GM13976 (cell line): ENCODE measurements around the gene TMED9.

Source experiments
- DNase-seq: peaks from one replicate; pipeline ENCODE4 v3.0.0; 2012; ENCODE audit warnings: low spot score
- CTCF ChIP-seq: IDR thresholded peaks from 2 replicates; pipeline ENCODE4 v1.5.1; 2012; ENCODE audit warnings: borderline replicate concordance, mild to moderate bottlenecking; ENCODE audit not compliant: insufficient read depth; ENCODE audit errors: extremely low read depth, missing control alignments, control extremely low read depth
- in situ Hi-C: fragments of 300-500 bp; cut with MboI; formaldehyde crosslinking; loops from one replicate; pipeline ENCODE4 v1.12.0; 2022; ENCODE audit warnings: low sequenced_read_pairs, mixed read lengths, inconsistent platforms; ENCODE audit not compliant: unreplicated experiment

TMED9 gene

GRCh38 chr5:177594071-177594470 lies 2.1 kb downstream of the TMED9 start:
- no peak for DNase-seq
- TF ChIP-seq CTCF = no peak
- in situ Hi-C loops = no loop called here

- no peak for DNase-seq
- TF ChIP-seq CTCF = no peak
- in situ Hi-C loops = no loop called here
Measured at GRCh38 chr5:177595026-177595585, 3.1 kb downstream of the TMED9 start.

GRCh38 chr5:177595991-177596774 lies 4.2 kb downstream of the TMED9 start:
- no peak for DNase-seq
- in situ Hi-C loops = no loop called here
- TF ChIP-seq CTCF = no peak

- no peak for DNase-seq
- TF ChIP-seq CTCF = no peak
- in situ Hi-C loops = no loop called here
Measured at GRCh38 chr5:177596775-177597238, 4.8 kb downstream of the TMED9 start.

- in situ Hi-C loops = no loop called here
- no peak for DNase-seq
- TF ChIP-seq CTCF = no peak
Measured at GRCh38 chr5:177598477-177598876, 6.5 kb downstream of the TMED9 start.

GRCh38 chr5:177599731-177600507 lies 7.9 kb downstream of the TMED9 start, which contains the start of gene B4GALT7:
B4GALT7 (plus strand) TSS chr5:177600132; CDS start chr5:177600211, 79 bp downstream.
- no peak for TF ChIP-seq CTCF
- in situ Hi-C loops = loop anchor here (25.0 kb wide), 1 partner anchor 462 kb away; no protein-coding TSS in a partner anchor
- peak; percentile 94 for DNase-seq
